Gastroesophageal sphincter (tissue), 4 donors: ENCODE data around the gene ABCA5. TPM values are rescaled to one million over a fixed set of nuclear protein-coding genes. Genes with fewer than 3 reads are reported as not detected.

Experiments used
- ATAC-seq: fragments of 150-250 bp; one replicate; pipeline ENCODE4 v1.9.1; 2016; ENCODE audit warnings: mild to moderate bottlenecking, moderate library complexity
- H3K27ac ChIP-seq, 4 donors: fragments of 200-600 bp; sonication (generic) in 3 of 4; 1 replicate in 3 of 4; 2 replicates in 1 of 4; pipeline ENCODE4 v1.5.1; 2016 to 2019
- H3K27me3 ChIP-seq: fragments of 200-600 bp; sonication (generic); one replicate; pipeline ENCODE4 v1.5.1; 2019
- H3K36me3 ChIP-seq, 2 donors: fragments of 200-600 bp; sonication (generic); one replicate each; pipeline ENCODE4 v1.5.1; 2019; ENCODE audit warnings: control low read depth in 1 of 2
- H3K4me1 ChIP-seq, 3 donors: fragments of 200-600 bp; sonication (generic); 1 replicate in 2 of 3; 2 replicates in 1 of 3; pipeline ENCODE4 v1.5.1; 2016 to 2019; ENCODE audit warnings: control low read depth in 2 of 3
- H3K4me3 ChIP-seq, 2 donors: fragments of 200-600 bp; sonication (generic); one replicate each; pipeline ENCODE4 v1.5.1; 2019; ENCODE audit warnings: mild to moderate bottlenecking in 1 of 2, moderate library complexity in 1 of 2
- H3K9me3 ChIP-seq, 3 donors: fragments of 200-600 bp; sonication (generic); one replicate each; pipeline ENCODE4 v1.5.1; 2017 to 2019; ENCODE audit warnings: control low read depth in 2 of 3
- CTCF ChIP-seq, 4 experiments: fragments of 200-600 bp in 2 of 4; fragments of 450-650 bp in 2 of 4; sonication (generic) in 1 of 4; IDR thresholded peaks; one replicate each; pipeline ENCODE4 v1.5.1; 2017 to 2019; ENCODE audit warnings: antibody characterized with exemption in 4 of 4, mild to moderate bottlenecking in 2 of 4, moderate library complexity in 2 of 4
- EP300 ChIP-seq: sonication (generic); formaldehyde crosslinking; IDR thresholded peaks from one replicate; pipeline ENCODE4 v1.6.1; 2017; ENCODE audit warnings: antibody characterized with exemption, mild to moderate bottlenecking
- POLR2A ChIP-seq, 2 donors: fragments of 450-650 bp; IDR thresholded peaks; one replicate each; pipeline ENCODE4 v1.6.1; 2017; ENCODE audit warnings: antibody characterized with exemption in 2 of 2, mild to moderate bottlenecking in 2 of 2, moderate library complexity in 1 of 2
- POLR2AphosphoS5 ChIP-seq: sonication (generic); formaldehyde crosslinking; IDR thresholded peaks from one replicate; pipeline ENCODE4 v1.6.1; 2017; ENCODE audit warnings: antibody characterized with exemption
- WGBS, 2 donors: methylation state at CpG; one replicate each; pipeline ENCODE4 v1.1.5; 2018; ENCODE audit warnings: low coverage in 1 of 2; 5-methylcytosine and 5-hydroxymethylcytosine counted together
- total RNA-seq, 4 donors: library from RNA; depleted of rRNA; stranded (reverse); fragments of >200 nt; gene quantifications; one replicate each; pipeline ENCODE4 v1.1.0, GENCODE V29; 2016

ABCA5 gene
- 10 to 100 TPM in 3 of 4 donors, 1 to 10 TPM in 1; 9.4 to 42.0 (median 22.0) TPM for total RNA-seq

- peak; percentile 97 for ATAC-seq
- TF ChIP-seq CTCF (IDR thresholded peaks at IDR 0.05) (no peak), POLR2AphosphoS5 (peak; percentile 69), EP300 (no peak), POLR2A (IDR thresholded peaks at IDR 0.05) (peak; percentile 75 to 83)
- H3K4me3 ChIP-seq = peak within 1 kb of the TSS; percentile 75 to 85
- 0 to 3% methylated on average over 17 to 21 of the region's 74 CpGs for WGBS, 2 donors
- peak within 1 kb of the TSS; percentile 76 to 95 (median 89) for H3K27ac ChIP-seq
- H3K36me3 ChIP-seq = no peaks in the 10 kb centered on the region
- no peaks in the 10 kb centered on the region for H3K27me3 ChIP-seq
- no peaks in the 10 kb centered on the region for H3K9me3 ChIP-seq
- H3K4me1 ChIP-seq = peaks cover 0 to 27% (median 5%) of the 10 kb centered on the region in 3 donors
Measured at GRCh38 chr17:69327060-69327831, at the start of gene ABCA5. Gene ABCA5, minus strand, starts transcription at chr17:69327133. Its CDS starts 12,718 bp downstream, at chr17:69314415.

- Histone ChIP-seq H3K4me1 (no peaks in the 10 kb centered on the region), H3K27ac (no peak overlapping the region), H3K9me3 (no peaks in the 10 kb centered on the region), H3K4me3 (no peak overlapping the region), H3K27me3 (no peaks in the 10 kb centered on the region), H3K36me3 (no peaks in the 10 kb centered on the region)
- ATAC-seq = no peak
- TF ChIP-seq EP300 (no peak), CTCF (IDR thresholded peaks at IDR 0.05) (no peak), POLR2AphosphoS5 (no peak), POLR2A (IDR thresholded peaks at IDR 0.05) (no peak)
- WGBS, 2 donors = 36 to 61% methylated on average over 2 of the region's 2 CpGs
Measured at GRCh38 chr17:69375229-69375628, 48.3 kb upstream of the ABCA5 start.

GRCh38 chr17:69373069-69373468, 46.1 kb upstream of the ABCA5 start:
- no peaks in the 10 kb centered on the region for H3K4me1 ChIP-seq
- no peak for ATAC-seq
- H3K27me3 ChIP-seq = no peaks in the 10 kb centered on the region
- H3K36me3 ChIP-seq = no peaks in the 10 kb centered on the region
- H3K4me3 ChIP-seq = no peak overlapping the region
- no peak for TF ChIP-seq POLR2A (IDR thresholded peaks at IDR 0.05)
- no peak for TF ChIP-seq CTCF (IDR thresholded peaks at IDR 0.05)
- no peak for TF ChIP-seq POLR2AphosphoS5
- TF ChIP-seq EP300 = no peak
- WGBS, 2 donors = 91 to 93% methylated on average over 2 of the region's 2 CpGs
- no peaks in the 10 kb centered on the region for H3K9me3 ChIP-seq
- H3K27ac ChIP-seq = no peak overlapping the region

GRCh38 chr17:69367298-69367697, 40.4 kb upstream of the ABCA5 start:
- Histone ChIP-seq H3K27ac (no peak overlapping the region), H3K36me3 (no peaks in the 10 kb centered on the region), H3K9me3 (no peaks in the 10 kb centered on the region), H3K27me3 (no peaks in the 10 kb centered on the region), H3K4me1 (no peaks in the 10 kb centered on the region), H3K4me3 (no peak overlapping the region)
- no peak for ATAC-seq
- WGBS, 2 donors = 73% methylated on average over 3 of the region's 3 CpGs
- no peak for TF ChIP-seq EP300
- TF ChIP-seq POLR2A (IDR thresholded peaks at IDR 0.05) = no peak
- TF ChIP-seq CTCF (IDR thresholded peaks at IDR 0.05) = no peak
- TF ChIP-seq POLR2AphosphoS5 = no peak
